Adrenal gland (tissue), 12 donors: ENCODE measurements around the gene TBKBP1. TPM values are rescaled to one million over a fixed set of nuclear protein-coding genes. Genes with fewer than 3 reads are reported as not detected.
A peak's percentile ranks its signal among the peaks of the same experiment; 100 is the strongest.

Source experiments
- DNase-seq, 7 donors: peaks; one replicate each; pipeline ENCODE4 v3.0.0-alpha.2; 2019 to 2020
- H3K27ac ChIP-seq, 5 donors: fragments of 200-600 bp; sonication (generic) in 4 of 5; 1 replicate in 3 of 5; 2 replicates in 2 of 5; pipeline versions ENCODE4 v1.5.1 to v1.8.0; 2016 to 2020; ENCODE audit warnings: mild to moderate bottlenecking in 1 of 5
- H3K27me3 ChIP-seq: fragments of 200-600 bp; 2 replicates; pipeline ENCODE4 v1.8.0; 2021
- H3K36me3 ChIP-seq, 2 donors: fragments of 200-600 bp; replicated peaks in 1 of 2; 1 replicate in 1 of 2; 2 replicates in 1 of 2; pipeline versions ENCODE4 v1.5.1 to v1.8.0; 2018 to 2022
- H3K4me1 ChIP-seq, 2 donors: fragments of 200-600 bp; replicated peaks in 1 of 2; 1 replicate in 1 of 2; 2 replicates in 1 of 2; pipeline versions ENCODE4 v1.5.1 to v1.8.0; 2018 to 2021
- H3K4me3 ChIP-seq, 4 donors: fragments of 200-600 bp; sonication (generic) in 3 of 4; one replicate each; pipeline ENCODE4 v1.5.1; 2016 to 2018
- H3K9me3 ChIP-seq, 3 donors: fragments of 200-600 bp; sonication (generic) in 1 of 3; replicated peaks in 1 of 3; 1 replicate in 2 of 3; 2 replicates in 1 of 3; pipeline versions ENCODE4 v1.5.1 to v1.8.0; 2016 to 2021
- CTCF ChIP-seq, 6 experiments: fragments of 450-650 bp in 4 of 6; fragments of 200-600 bp in 2 of 6; sonication (generic) in 1 of 6; IDR thresholded peaks; 1 replicate in 5 of 6; 2 replicates in 1 of 6; pipeline versions ENCODE4 v1.5.1 to v1.8.0; 2016 to 2021; ENCODE audit warnings: antibody characterized with exemption in 6 of 6, mild to moderate bottlenecking in 2 of 6, moderate library complexity in 1 of 6
- POLR2A ChIP-seq, 2 donors: fragments of 450-650 bp; IDR thresholded peaks; one replicate each; pipeline ENCODE4 v1.6.1; 2017; ENCODE audit warnings: antibody characterized with exemption in 2 of 2, mild to moderate bottlenecking in 2 of 2, moderate library complexity in 1 of 2
- WGBS, 4 donors: extraction: QIAGEN DNeasy Blood & Tissue Kit in 2 of 4; methylation state at CpG; one replicate each; pipeline versions ENCODE4 v1.1.5 to v1.1.7; 2013 to 2017; 5-methylcytosine and 5-hydroxymethylcytosine counted together
- intact Hi-C, 2 donors: fragments of 100-400 bp; cut with DNase I; formaldehyde crosslinking; loops; one replicate each; pipeline versions ENCODE4 v1.14.1 to v1.15.0; 2022 to 2023
- polyA plus RNA-seq, 3 donors: library from polyadenylated mRNA; stranded (reverse); fragments of 200-250 nt in 2 of 3; fragments of 350-450 nt in 1 of 3; fragmentation: Illumina TruSeq in 1 of 3; extraction: RNeasy Lipid Tissue Mini Kit (QIAGEN cat#74804) in 1 of 3; gene quantifications; one replicate each; pipeline ENCODE4 v1.2.3, GENCODE V29; 2013 to 2014
- total RNA-seq, 9 donors: library from RNA; depleted of rRNA in 4 of 9; stranded (reverse); fragments of >200 nt in 4 of 9; fragments of 120-200 nt in 1 of 9; fragmentation: NEBNext Ultra II Directional in 1 of 9; extraction: Animal tissue kit (Norgen Biotek cat#: 25700) in 1 of 9; gene quantifications; one replicate each; pipeline versions ENCODE4 v1.1.0 to v1.2.4, GENCODE V29; 2013 to 2023
- donor health status: healthy with polysubstance abuse.
- donor health status: Bipolar disorder and iron deficiency.
- donor health status: DM: yes; HTN: yes; CAD: no.
- donor health status: DM: no; HTN: no; CAD: no.
- donor health status: DM: no; HTN: no; CAD: no.
- donor health status: DM: yes; HTN: yes; CAD: no.

Gene TBKBP1
- total and polyA plus RNA-seq, 12 donors = 3.9 to 63.9 (median 11.5) TPM

- intact Hi-C loops = loop anchor here in 1 of 2 donors (10.0 kb wide), 1 partner anchor 88 kb away; no protein-coding TSS in a partner anchor
- Histone ChIP-seq H3K36me3 (peaks cover 0 to 10% of the 10 kb centered on the region in 2 donors), H3K4me3 (no peak overlapping the region), H3K4me1 (peaks cover 4 to 16% of the 10 kb centered on the region in 2 donors), H3K9me3 (no peaks in the 10 kb centered on the region), H3K27ac (no peak overlapping the region), H3K27me3 (no peaks in the 10 kb centered on the region)
- TF ChIP-seq CTCF (IDR thresholded peaks at IDR 0.05) (no peak), POLR2A (IDR thresholded peaks at IDR 0.05) (no peak)
- 73 to 88% (median 78%) methylated on average over 7 to 11 of the region's 11 CpGs for WGBS, 4 donors
- peak in 1 of 7 donors; percentile 19 for DNase-seq
Observed at GRCh38 chr17:47696717-47697642, 3.0 kb downstream of the TBKBP1 start.

GRCh38 chr17:47697906-47698711 is 4.1 kb downstream of the TBKBP1 start:
- Histone ChIP-seq H3K4me3 (no peak overlapping the region), H3K36me3 (peaks cover 0 to 10% of the 10 kb centered on the region in 2 donors), H3K27ac (no peak overlapping the region), H3K9me3 (no peaks in the 10 kb centered on the region), H3K27me3 (no peaks in the 10 kb centered on the region), H3K4me1 (peaks cover 2 to 9% of the 10 kb centered on the region in 2 donors)
- DNase-seq = no peak
- WGBS, 4 donors = 73 to 81% (median 79%) methylated on average over 4 to 9 of the region's 9 CpGs
- no peak for TF ChIP-seq POLR2A (IDR thresholded peaks at IDR 0.05)
- no peak for TF ChIP-seq CTCF (IDR thresholded peaks at IDR 0.05)
- intact Hi-C loops = loop anchor here in 1 of 2 donors (10.0 kb wide), 1 partner anchor 87 kb away; no protein-coding TSS in a partner anchor

GRCh38 chr17:47698749-47699535 is 5.0 kb downstream of the TBKBP1 start:
- H3K36me3 ChIP-seq = peaks cover 0 to 10% of the 10 kb centered on the region in 2 donors
- H3K27ac ChIP-seq = no peak overlapping the region
- 52 to 58% (median 57%) methylated on average over 18 to 25 of the region's 25 CpGs for WGBS, 4 donors
- intact Hi-C loops = loop anchor here in 1 of 2 donors (10.0 kb wide), 1 partner anchor 86 kb away; no protein-coding TSS in a partner anchor
- no peaks in the 10 kb centered on the region for H3K9me3 ChIP-seq
- DNase-seq = peak in 6 of 7 donors; percentile 46 to 83 (median 61)
- no peak for TF ChIP-seq POLR2A (IDR thresholded peaks at IDR 0.05)
- TF ChIP-seq CTCF (IDR thresholded peaks at IDR 0.05) = peak; percentile 73 to 99 (median 87)
- no peak overlapping the region for H3K4me3 ChIP-seq
- no peaks in the 10 kb centered on the region for H3K27me3 ChIP-seq
- peaks cover 0 to 4% of the 10 kb centered on the region in 2 donors for H3K4me1 ChIP-seq
